Activated CD4-positive, alpha-beta memory T cell treated with anti-CD3 and anti-CD28 coated beads, Interleukin-2, amount 10 ng/mL, durations not matched to agents 7 days and 5 days (primary cell): Measurements from ENCODE around the gene PSENEN. TPM values are rescaled to one million over a fixed set of nuclear protein-coding genes. Genes with fewer than 3 reads are reported as not detected.

ENCODE experiments used
- CTCF ChIA-PET: fragments of 350-600 bp; sonication (Branson Sonifier 250); formaldehyde crosslinking; loops from one replicate; lab custom pipeline; 2021; ENCODE audit warnings: antibody characterized with exemption, inconsistent platforms; lab: Charles Lee
- POLR2A ChIA-PET: fragments of 350-600 bp; sonication (Branson Sonifier 250); formaldehyde crosslinking; loops from one replicate; lab custom pipeline; 2021; ENCODE audit warnings: antibody characterized with exemption; lab: Charles Lee
- DNase-seq: peaks from one replicate; pipeline ENCODE4 v3.0.0-alpha.2; 2020
- H3K27ac Mint-ChIP-seq: one replicate; pipeline ENCODE4 v1.8.0; 2021; ENCODE audit warnings: mild to moderate bottlenecking, mixed read lengths
- H3K27me3 Mint-ChIP-seq: one replicate; pipeline ENCODE4 v1.8.0; 2021; ENCODE audit warnings: mixed read lengths
- H3K36me3 Mint-ChIP-seq: one replicate; pipeline ENCODE4 v1.8.0; 2021; ENCODE audit warnings: low read depth, mixed read lengths
- H3K4me1 Mint-ChIP-seq: one replicate; pipeline ENCODE4 v1.8.0; 2021; ENCODE audit warnings: mixed read lengths
- H3K4me3 Mint-ChIP-seq: one replicate; pipeline ENCODE4 v1.8.0; 2021; ENCODE audit warnings: mild to moderate bottlenecking, mixed read lengths
- H3K9me3 Mint-ChIP-seq: one replicate; pipeline ENCODE4 v1.8.0; 2021; ENCODE audit warnings: mixed read lengths
- total RNA-seq, 2 experiments: library from RNA; stranded (reverse); gene quantifications; one replicate each; pipeline ENCODE4 v1.2.3, GENCODE V29; 2021

PSENEN gene
- total RNA-seq, 2 experiments from 2014 or later, result 48.1 to 51.3 TPM

- Mint-ChIP-seq H3K27me3 (no peaks in the 10 kb centered on the region), H3K4me1 (peaks cover 68% of the 10 kb centered on the region), H3K9me3 (no peaks in the 10 kb centered on the region), H3K27ac (peak overlapping the region; percentile 99), H3K36me3 (peaks cover 32% of the 10 kb centered on the region), H3K4me3 (peak overlapping the region; percentile 92)
- DNase-seq, result no peak
- ChIA-PET CTCF (interaction anchor here (1.3 to 10.3 kb wide), 5 partner anchors 11 to 218 kb away, joined by 3 to 131 read pairs (median 9); partner anchors contain the start of gene LIN37), POLR2A (interaction anchor here (1.0 to 6.8 kb wide), 15 partner anchors 8 to 217 kb away, joined by 3 to 160 read pairs (median 5); partner anchors contain the start of genes COX6B1, IGFLR1, LIN37 and NFKBID)
Observed at GRCh38 chr19:35713506-35713850, 32.0 kb upstream of the PSENEN start.

- peak overlapping the region; percentile 92 for H3K4me3 Mint-ChIP-seq
- H3K9me3 Mint-ChIP-seq, result no peaks in the 10 kb centered on the region
- peaks cover 69% of the 10 kb centered on the region for H3K4me1 Mint-ChIP-seq
- no peaks in the 10 kb centered on the region for H3K27me3 Mint-ChIP-seq
- peak overlapping the region; percentile 99 for H3K27ac Mint-ChIP-seq
- DNase-seq, result no peak
- POLR2A ChIA-PET, result interaction anchor here (1.0 to 6.8 kb wide), 11 partner anchors 7 to 216 kb away, joined by 3 to 160 read pairs (median 14); partner anchors contain the start of genes COX6B1, IGFLR1, LIN37 and PSENEN
- peaks cover 36% of the 10 kb centered on the region for H3K36me3 Mint-ChIP-seq
- CTCF ChIA-PET, result interaction anchor here (1.3 to 10.3 kb wide), 5 partner anchors 12 to 34 kb away, joined by 3 to 131 read pairs (median 8); partner anchors contain the start of genes LIN37, PSENEN and U2AF1L4
Observed at GRCh38 chr19:35713904-35714495, 31.5 kb upstream of the PSENEN start.

DNA sequence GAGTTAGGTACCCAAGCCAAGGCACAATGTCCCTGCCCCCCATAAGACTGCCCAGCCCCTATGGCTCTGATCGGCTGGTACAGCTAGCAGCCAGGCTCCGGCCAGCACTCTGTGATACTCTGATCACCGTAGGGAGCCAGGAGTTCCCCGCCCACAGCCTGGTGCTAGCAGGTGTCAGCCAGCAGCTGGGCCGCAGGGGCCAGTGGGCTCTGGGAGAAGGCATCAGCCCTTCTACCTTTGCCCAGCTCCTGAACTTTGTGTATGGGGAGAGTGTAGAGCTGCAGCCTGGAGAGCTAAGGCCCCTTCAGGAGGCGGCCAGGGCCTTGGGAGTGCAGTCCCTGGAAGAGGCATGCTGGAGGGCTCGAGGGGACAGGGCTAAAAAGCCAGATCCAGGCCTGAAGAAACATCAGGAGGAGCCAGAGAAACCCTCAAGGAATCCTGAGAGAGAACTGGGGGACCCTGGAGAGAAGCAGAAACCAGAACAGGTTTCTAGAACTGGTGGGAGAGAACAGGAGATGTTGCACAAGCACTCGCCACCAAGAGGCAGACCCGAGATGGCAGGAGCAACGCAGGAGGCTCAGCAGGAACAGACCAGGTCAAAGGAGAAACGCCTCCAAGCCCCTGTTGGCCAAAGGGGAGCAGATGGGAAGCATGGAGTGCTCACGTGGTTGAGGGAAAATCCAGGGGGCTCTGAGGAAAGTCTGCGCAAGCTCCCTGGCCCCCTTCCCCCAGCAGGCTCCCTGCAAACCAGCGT is 30.7 kb upstream of the PSENEN start:
- Mint-ChIP-seq H3K9me3 (no peaks in the 10 kb centered on the region), H3K36me3 (peaks cover 36% of the 10 kb centered on the region), H3K27me3 (no peaks in the 10 kb centered on the region), H3K27ac (peak overlapping the region; percentile 99), H3K4me3 (peak overlapping the region; percentile 92), H3K4me1 (peaks cover 70% of the 10 kb centered on the region)
- ChIA-PET POLR2A (interaction anchor here (0.9 to 6.8 kb wide), 7 partner anchors 11 to 165 kb away, joined by 3 to 160 read pairs (median 14); partner anchors contain the start of genes COX6B1, LIN37, PSENEN and U2AF1L4), CTCF (interaction anchor here (1.5 to 10.3 kb wide), 3 partner anchors 12 to 31 kb away, joined by 4 to 131 read pairs (median 57); partner anchors contain the start of genes PSENEN and U2AF1L4)
- peak; percentile 59 for DNase-seq

- Mint-ChIP-seq H3K36me3 (peaks cover 39% of the 10 kb centered on the region), H3K9me3 (no peaks in the 10 kb centered on the region), H3K4me3 (peak overlapping the region; percentile 92), H3K27me3 (no peaks in the 10 kb centered on the region), H3K27ac (peak overlapping the region; percentile 99), H3K4me1 (peaks cover 69% of the 10 kb centered on the region)
- CTCF ChIA-PET, result interaction anchor here (1.0 to 10.3 kb wide), 6 partner anchors 13 to 104 kb away, joined by 3 to 131 read pairs (median 5); partner anchors contain the start of genes PSENEN and U2AF1L4
- POLR2A ChIA-PET, result interaction anchor here (0.9 to 6.8 kb wide), 5 partner anchors 12 to 71 kb away, joined by 3 to 160 read pairs (median 46); partner anchors contain the start of genes LIN37, PSENEN, U2AF1L4 and ZBTB32
- no peak for DNase-seq
Observed at GRCh38 chr19:35715355-35715809, 30.1 kb upstream of the PSENEN start.

DNA sequence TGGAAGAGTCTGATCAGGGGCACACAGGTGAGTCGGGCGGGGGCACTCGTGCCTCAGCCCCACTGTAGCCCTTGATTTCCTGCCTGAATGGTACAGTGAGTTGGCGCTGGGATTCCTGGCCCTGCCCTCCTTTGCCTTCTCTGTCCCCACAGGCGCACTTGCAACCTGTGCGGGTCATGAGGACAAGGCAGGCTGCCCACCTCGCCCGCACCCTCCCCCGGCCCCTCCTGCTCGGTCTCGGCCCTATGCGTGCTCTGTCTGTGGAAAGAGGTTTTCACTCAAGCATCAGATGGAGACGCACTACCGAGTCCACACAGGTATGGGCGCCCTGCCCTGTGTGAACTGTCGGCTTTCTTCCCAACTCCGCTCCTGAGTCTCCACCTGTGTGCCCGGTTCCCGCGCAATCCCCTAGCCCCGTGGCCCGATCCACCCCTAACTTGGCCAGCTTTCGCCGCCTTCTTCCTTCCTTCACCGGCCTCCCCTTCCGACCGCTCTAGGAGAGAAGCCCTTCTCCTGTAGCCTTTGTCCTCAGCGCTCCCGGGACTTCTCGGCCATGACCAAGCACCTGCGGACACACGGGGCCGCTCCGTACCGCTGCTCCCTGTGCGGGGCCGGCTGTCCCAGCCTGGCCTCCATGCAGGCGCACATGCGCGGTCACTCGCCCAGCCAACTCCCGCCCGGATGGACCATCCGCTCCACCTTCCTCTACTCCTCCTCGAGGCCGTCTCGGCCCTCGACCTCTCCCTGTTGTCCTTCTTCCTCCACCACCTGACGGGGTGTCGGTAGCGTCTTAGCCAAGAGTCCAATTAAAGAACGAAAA is 29.3 kb upstream of the PSENEN start:
- peak overlapping the region; percentile 99 for H3K27ac Mint-ChIP-seq
- no peaks in the 10 kb centered on the region for H3K9me3 Mint-ChIP-seq
- peaks cover 61% of the 10 kb centered on the region for H3K4me1 Mint-ChIP-seq
- no peaks in the 10 kb centered on the region for H3K27me3 Mint-ChIP-seq
- peak; percentile 36 for DNase-seq
- H3K36me3 Mint-ChIP-seq, result peaks cover 42% of the 10 kb centered on the region
- POLR2A ChIA-PET, result interaction anchor here (0.9 to 6.8 kb wide), 4 partner anchors 13 to 72 kb away, joined by 3 to 160 read pairs (median 75); partner anchors contain the start of gene ZBTB32
- CTCF ChIA-PET, result interaction anchor here (1.0 to 10.3 kb wide), 4 partner anchors 14 to 103 kb away, joined by 3 to 131 read pairs (median 5); no protein-coding TSS in a partner anchor
- peak overlapping the region; percentile 92 for H3K4me3 Mint-ChIP-seq

GRCh38 chr19:35716801-35717664 is 28.4 kb upstream of the PSENEN start:
- H3K27me3 Mint-ChIP-seq, result no peaks in the 10 kb centered on the region
- peak overlapping the region; percentile 99 for H3K27ac Mint-ChIP-seq
- no peaks in the 10 kb centered on the region for H3K9me3 Mint-ChIP-seq
- DNase-seq, result peak; percentile 97
- CTCF ChIA-PET, result interaction anchor here (1.2 to 10.3 kb wide), 2 partner anchors 20 to 103 kb away, joined by 4 to 131 read pairs; no protein-coding TSS in a partner anchor
- peaks cover 60% of the 10 kb centered on the region for H3K4me1 Mint-ChIP-seq
- H3K4me3 Mint-ChIP-seq, result peak overlapping the region; percentile 92
- peaks cover 50% of the 10 kb centered on the region for H3K36me3 Mint-ChIP-seq
- POLR2A ChIA-PET, result interaction anchor here (0.9 to 6.8 kb wide), 8 partner anchors 9 to 213 kb away, joined by 3 to 160 read pairs (median 18); partner anchors contain the start of genes IGFLR1, PSENEN, U2AF1L4 and ZBTB32

DNA sequence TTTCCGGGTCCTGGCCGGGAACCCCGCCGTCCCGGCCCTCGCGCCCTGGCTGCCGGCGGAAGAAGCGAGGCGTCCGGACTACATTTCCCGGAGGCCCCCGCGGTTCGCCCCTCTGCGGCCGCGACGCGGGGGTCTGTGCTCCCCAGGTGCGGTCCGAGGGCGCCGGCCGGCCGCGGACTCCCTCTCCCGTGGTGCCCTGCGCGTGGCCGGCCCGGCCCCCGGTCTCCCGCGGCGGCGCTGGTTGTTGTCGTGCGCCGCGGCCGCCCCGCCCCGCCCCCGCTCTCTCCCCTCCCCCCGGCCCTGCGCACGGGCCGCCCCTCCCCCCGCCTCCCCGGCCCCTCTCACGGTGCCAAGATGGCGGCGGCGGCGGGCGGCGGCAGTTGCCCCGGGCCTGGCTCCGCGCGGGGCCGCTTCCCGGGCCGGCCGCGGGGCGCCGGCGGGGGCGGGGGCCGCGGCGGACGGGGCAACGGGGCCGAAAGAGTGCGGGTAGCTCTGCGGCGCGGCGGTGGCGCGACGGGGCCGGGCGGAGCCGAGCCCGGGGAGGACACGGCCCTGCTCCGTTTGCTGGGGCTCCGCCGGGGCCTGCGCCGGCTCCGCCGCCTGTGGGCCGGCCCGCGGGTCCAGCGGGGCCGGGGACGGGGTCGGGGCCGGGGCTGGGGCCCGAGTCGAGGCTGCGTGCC is 27.6 kb upstream of the PSENEN start, which contains the start of gene KMT2B:
Gene KMT2B, plus strand, starts transcription at position 339 of the 680 bp plus-strand sequence. Its CDS starts 16 bp downstream, at position 355.
- POLR2A ChIA-PET, result interaction anchor here (0.9 to 5.1 kb wide), 13 partner anchors 9 to 212 kb away, joined by 3 to 45 read pairs (median 6); partner anchors contain the start of genes HAUS5, IGFLR1, LIN37 and PSENEN
- no peaks in the 10 kb centered on the region for H3K27me3 Mint-ChIP-seq
- CTCF ChIA-PET, result interaction anchor here (1.1 to 1.7 kb wide), 6 partner anchors 15 to 214 kb away, joined by 3 to 8 read pairs (median 6); partner anchors contain the start of gene LIN37

DNA sequence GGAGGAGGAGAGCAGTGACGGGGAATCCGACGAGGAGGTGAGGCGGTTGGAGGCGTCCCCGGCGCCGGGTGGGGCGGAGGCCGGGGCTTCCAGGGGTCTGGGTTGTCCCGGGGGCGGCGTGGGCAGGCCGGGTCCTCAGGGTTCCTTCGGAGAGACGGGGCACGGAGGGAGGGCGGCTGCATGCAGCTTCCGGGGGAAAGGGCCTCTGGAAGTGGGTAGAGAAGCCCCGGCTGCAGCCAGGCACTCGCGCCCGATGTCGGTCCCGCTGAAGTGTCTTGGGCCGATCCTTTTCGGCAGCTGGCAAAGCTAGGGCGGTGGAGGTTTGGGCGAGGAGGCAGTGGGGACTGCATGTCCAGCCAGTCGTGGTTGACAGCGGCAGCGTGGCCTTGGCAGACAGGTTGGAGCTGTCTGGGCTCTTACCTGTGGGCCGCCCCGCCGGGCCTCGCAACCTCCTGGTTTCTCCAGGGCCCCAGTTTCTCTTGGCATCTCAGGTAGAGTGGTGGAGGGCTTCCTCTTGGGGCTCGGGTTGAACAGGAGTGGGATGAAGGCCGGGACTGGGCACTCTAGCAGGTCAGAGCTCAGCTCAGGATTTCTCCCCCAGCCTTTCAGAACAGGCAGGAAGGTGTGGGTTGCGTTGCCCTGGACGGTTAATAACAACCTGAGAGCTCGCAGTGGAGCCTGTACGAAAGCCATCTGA is 27.0 kb upstream of the PSENEN start:
- CTCF ChIA-PET, result interaction anchor here (0.8 to 1.7 kb wide), 8 partner anchors 16 to 213 kb away, joined by 3 to 8 read pairs (median 4); partner anchors contain the start of genes LIN37 and PSENEN
- H3K27ac Mint-ChIP-seq, result peak overlapping the region; percentile 92

More for the DNA sequence above, 27.6 kb upstream of the PSENEN start, which contains the start of gene KMT2B:
- H3K27ac Mint-ChIP-seq, result peak within 1 kb of the TSS; percentile 99
- H3K9me3 Mint-ChIP-seq, result no peaks in the 10 kb centered on the region
- H3K36me3 Mint-ChIP-seq, result peaks cover 58% of the 10 kb centered on the region
- H3K4me1 Mint-ChIP-seq, result peaks cover 52% of the 10 kb centered on the region
- H3K4me3 Mint-ChIP-seq, result peak within 1 kb of the TSS; percentile 95
- DNase-seq, result no peak

DNA sequence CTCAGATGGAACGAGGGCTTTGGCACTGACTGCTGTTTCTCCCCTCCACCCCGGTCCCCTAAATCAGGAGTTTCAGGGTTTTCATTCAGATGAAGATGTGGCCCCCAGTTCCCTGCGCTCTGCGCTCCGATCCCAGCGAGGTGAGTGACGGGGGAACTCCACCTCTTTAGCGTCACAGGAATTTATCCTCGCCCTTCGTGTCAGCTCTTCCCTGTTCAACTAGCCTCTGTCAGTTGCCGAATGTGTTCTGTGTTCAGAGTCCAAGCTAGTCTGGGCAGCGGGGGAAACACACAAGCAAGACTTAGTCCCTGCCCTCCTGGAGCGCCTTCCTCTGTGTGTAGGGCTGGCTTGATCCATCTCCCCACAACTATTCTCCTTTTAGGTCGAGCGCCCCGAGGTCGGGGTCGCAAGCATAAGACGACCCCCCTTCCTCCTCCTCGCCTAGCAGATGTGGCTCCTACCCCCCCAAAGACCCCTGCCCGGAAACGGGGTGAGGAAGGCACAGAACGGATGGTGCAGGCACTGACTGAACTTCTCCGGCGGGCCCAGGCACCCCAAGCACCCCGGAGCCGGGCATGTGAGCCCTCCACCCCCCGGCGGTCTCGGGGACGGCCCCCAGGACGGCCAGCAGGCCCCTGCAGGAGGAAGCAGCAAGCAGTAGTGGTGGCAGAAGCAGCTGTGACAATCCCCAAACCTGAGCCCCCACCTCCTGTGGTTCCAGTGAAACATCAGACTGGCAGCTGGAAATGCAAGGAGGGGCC is 25.9 kb upstream of the PSENEN start:
- peaks cover 35% of the 10 kb centered on the region for H3K4me1 Mint-ChIP-seq
- no peak for DNase-seq
- H3K27ac Mint-ChIP-seq, result peak overlapping the region; percentile 92
- H3K27me3 Mint-ChIP-seq, result no peaks in the 10 kb centered on the region
- ChIA-PET CTCF (interaction anchor here (1.1 to 1.7 kb wide), 6 partner anchors 21 to 212 kb away, joined by 3 to 8 read pairs (median 6); partner anchors contain the start of genes LIN37 and PSENEN), POLR2A (interaction anchor here (0.9 to 5.1 kb wide), 16 partner anchors 8 to 107 kb away, joined by 3 to 45 read pairs (median 6); partner anchors contain the start of genes HAUS5, IGFLR1, LIN37 and PSENEN)
- peaks cover 62% of the 10 kb centered on the region for H3K36me3 Mint-ChIP-seq
- H3K9me3 Mint-ChIP-seq, result no peaks in the 10 kb centered on the region
- peak overlapping the region; percentile 95 for H3K4me3 Mint-ChIP-seq

More for the DNA sequence above, 27.0 kb upstream of the PSENEN start:
- no peaks in the 10 kb centered on the region for H3K27me3 Mint-ChIP-seq
- DNase-seq, result peak; percentile 56
- H3K36me3 Mint-ChIP-seq, result peaks cover 64% of the 10 kb centered on the region
- POLR2A ChIA-PET, result interaction anchor here (0.9 to 5.1 kb wide), 14 partner anchors 9 to 211 kb away, joined by 3 to 45 read pairs (median 6); partner anchors contain the start of genes HAUS5, IGFLR1, LIN37 and PSENEN
- no peaks in the 10 kb centered on the region for H3K9me3 Mint-ChIP-seq
- peak overlapping the region; percentile 95 for H3K4me3 Mint-ChIP-seq
- H3K4me1 Mint-ChIP-seq, result peaks cover 46% of the 10 kb centered on the region
